OCI-LY3 (cell line): ENCODE data around the gene TPD52L2.

ENCODE experiments used
- H2AFZ ChIP-seq: fragments of 200-600, 300-600 bp; shearing (Covaris generic); 2 replicates; pipeline ENCODE4 v1.6.0; 2014; ENCODE audit warnings: antibody characterized with exemption, low read depth, low read length
- H3K27ac ChIP-seq: fragments of 200-600, 300-600 bp; sonication (generic); 2 replicates; pipeline ENCODE4 v1.5.1; 2014; ENCODE audit warnings: mild to moderate bottlenecking, low read length, moderate library complexity, mixed read lengths
- H3K27me3 ChIP-seq: fragments of 200-600, 300-600 bp; sonication (generic); 2 replicates; pipeline ENCODE4 v1.6.1; 2014; ENCODE audit warnings: low read depth, low read length, mixed read lengths
- H3K36me3 ChIP-seq: fragments of 200-600, 300-600 bp; sonication (generic); replicated peaks from 2 replicates; pipeline ENCODE3; 2014; ENCODE audit warnings: low read depth, low read length, mixed read lengths
- H3K4me1 ChIP-seq: fragments of 300-600, 200-600 bp; sonication (generic); 2 replicates; pipeline ENCODE4 v1.6.1; 2014; ENCODE audit warnings: low read length, mixed read lengths
- H3K4me2 ChIP-seq: fragments of 200-600, 300-600 bp; sonication (generic); 2 replicates; pipeline ENCODE4 v1.6.1; 2014; ENCODE audit warnings: low read length, mixed read lengths
- H3K4me3 ChIP-seq: fragments of 300-600, 200-600 bp; sonication (generic); 2 replicates; pipeline ENCODE4 v1.5.1; 2014; ENCODE audit warnings: antibody characterized with exemption, mild to moderate bottlenecking, low read length, moderate library complexity
- H3K79me2 ChIP-seq: fragments of 300-600, 200-600 bp; shearing (Covaris generic); 2 replicates; pipeline ENCODE4 v1.6.1; 2014; ENCODE audit warnings: mild to moderate bottlenecking, low read length, mixed read lengths
- H3K9ac ChIP-seq: fragments of 300-600, 200-600 bp; shearing (Covaris generic); 2 replicates; pipeline ENCODE4 v1.6.0; 2014; ENCODE audit warnings: mild to moderate bottlenecking, low read length, moderate library complexity
- H3K9me3 ChIP-seq: fragments of 200-600, 300-600 bp; shearing (Covaris generic); 2 replicates; pipeline ENCODE4 v1.6.1; 2014; ENCODE audit warnings: low read length, mixed read lengths; ENCODE audit not compliant: insufficient read depth
- H4K20me1 ChIP-seq: fragments of 200-600, 300-600 bp; sonication (generic); 2 replicates; pipeline ENCODE4 v1.6.1; 2016; ENCODE audit warnings: low read length, mixed read lengths; ENCODE audit not compliant: insufficient read depth
- EZH2phosphoT487 ChIP-seq: fragments of 200-600 bp; shearing (Covaris generic); IDR thresholded peaks from 2 replicates; pipeline ENCODE4 v1.6.1; 2018; ENCODE audit warnings: antibody characterized with exemption, mixed run types, low read depth
- TF ChIP-seq, protein P1 (sequence below): fragments of 200-600, 300-600 bp; sonication (generic); IDR thresholded peaks from 2 replicates; pipeline ENCODE4 v1.5.1; 2014; ENCODE audit warnings: antibody characterized with exemption, low read length, low read depth

The TPD52L2 gene

DNA sequence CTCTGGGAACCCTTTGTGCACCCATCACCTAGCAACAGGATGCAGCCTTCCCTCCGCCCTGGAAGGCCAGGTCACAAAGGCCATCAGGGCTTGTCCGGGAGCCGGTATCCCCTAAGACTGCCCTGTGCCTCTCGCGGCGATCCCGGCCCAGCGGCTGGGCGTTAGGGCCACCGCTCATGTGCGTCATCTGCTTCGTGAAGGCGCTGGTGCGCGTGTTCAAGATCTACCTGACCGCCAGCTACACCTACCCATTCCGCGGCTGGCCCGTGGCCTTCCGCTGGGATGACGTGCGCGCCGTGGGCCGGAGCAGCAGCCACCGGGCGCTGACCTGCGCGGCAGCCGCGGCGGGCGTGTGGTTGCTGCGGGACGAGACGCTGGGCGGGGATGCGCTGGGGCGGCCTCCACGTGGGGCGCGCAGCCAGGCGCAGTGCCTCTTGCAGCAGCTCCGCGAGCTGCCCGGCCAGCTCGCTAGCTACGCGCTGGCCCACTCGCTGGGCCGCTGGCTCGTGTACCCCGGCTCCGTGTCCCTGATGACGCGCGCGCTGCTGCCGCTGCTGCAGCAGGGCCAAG lies 3.6 kb upstream of the TPD52L2 start, which contains the start of gene ABHD16B:
ABHD16B (plus strand) TSS at position 134 of the 570 bp plus-strand sequence; CDS start at position 177, 43 bp downstream.
- no peak for TF ChIP-seq EZH2phosphoT487
- TF ChIP-seq, protein P1, sequence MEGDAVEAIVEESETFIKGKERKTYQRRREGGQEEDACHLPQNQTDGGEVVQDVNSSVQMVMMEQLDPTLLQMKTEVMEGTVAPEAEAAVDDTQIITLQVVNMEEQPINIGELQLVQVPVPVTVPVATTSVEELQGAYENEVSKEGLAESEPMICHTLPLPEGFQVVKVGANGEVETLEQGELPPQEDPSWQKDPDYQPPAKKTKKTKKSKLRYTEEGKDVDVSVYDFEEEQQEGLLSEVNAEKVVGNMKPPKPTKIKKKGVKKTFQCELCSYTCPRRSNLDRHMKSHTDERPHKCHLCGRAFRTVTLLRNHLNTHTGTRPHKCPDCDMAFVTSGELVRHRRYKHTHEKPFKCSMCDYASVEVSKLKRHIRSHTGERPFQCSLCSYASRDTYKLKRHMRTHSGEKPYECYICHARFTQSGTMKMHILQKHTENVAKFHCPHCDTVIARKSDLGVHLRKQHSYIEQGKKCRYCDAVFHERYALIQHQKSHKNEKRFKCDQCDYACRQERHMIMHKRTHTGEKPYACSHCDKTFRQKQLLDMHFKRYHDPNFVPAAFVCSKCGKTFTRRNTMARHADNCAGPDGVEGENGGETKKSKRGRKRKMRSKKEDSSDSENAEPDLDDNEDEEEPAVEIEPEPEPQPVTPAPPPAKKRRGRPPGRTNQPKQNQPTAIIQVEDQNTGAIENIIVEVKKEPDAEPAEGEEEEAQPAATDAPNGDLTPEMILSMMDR = no peak
- no peak within 1 kb of the TSS for H3K27ac ChIP-seq
- H3K36me3 ChIP-seq = peaks cover 17% of the 10 kb centered on the region
- H3K4me1 ChIP-seq = peaks cover 15% of the 10 kb centered on the region
- H3K4me3 ChIP-seq = no peak within 1 kb of the TSS
- no peak within 1 kb of the TSS for H3K9ac ChIP-seq
- H4K20me1 ChIP-seq = no peaks in the 10 kb centered on the region
- H2AFZ ChIP-seq = no peak within 1 kb of the TSS
- peaks cover 12% of the 10 kb centered on the region for H3K27me3 ChIP-seq
- H3K9me3 ChIP-seq = no peaks in the 10 kb centered on the region
- H3K4me2 ChIP-seq = no peak within 1 kb of the TSS
- peaks cover 23% of the 10 kb centered on the region for H3K79me2 ChIP-seq

GRCh38 chr20:63861981-63862901 lies 2.8 kb upstream of the TPD52L2 start:
- TF ChIP-seq, protein P1 = no peak
- TF ChIP-seq EZH2phosphoT487 = no peak
- no peaks in the 10 kb centered on the region for H3K9me3 ChIP-seq
- H2AFZ ChIP-seq = no peak overlapping the region
- H3K27me3 ChIP-seq = peaks cover 12% of the 10 kb centered on the region
- no peak overlapping the region for H3K4me3 ChIP-seq
- peaks cover 15% of the 10 kb centered on the region for H3K4me1 ChIP-seq
- H3K9ac ChIP-seq = no peak overlapping the region
- peaks cover 30% of the 10 kb centered on the region for H3K79me2 ChIP-seq
- no peak overlapping the region for H3K27ac ChIP-seq
- H3K36me3 ChIP-seq = peaks cover 17% of the 10 kb centered on the region
- no peaks in the 10 kb centered on the region for H4K20me1 ChIP-seq
- no peak overlapping the region for H3K4me2 ChIP-seq

DNA sequence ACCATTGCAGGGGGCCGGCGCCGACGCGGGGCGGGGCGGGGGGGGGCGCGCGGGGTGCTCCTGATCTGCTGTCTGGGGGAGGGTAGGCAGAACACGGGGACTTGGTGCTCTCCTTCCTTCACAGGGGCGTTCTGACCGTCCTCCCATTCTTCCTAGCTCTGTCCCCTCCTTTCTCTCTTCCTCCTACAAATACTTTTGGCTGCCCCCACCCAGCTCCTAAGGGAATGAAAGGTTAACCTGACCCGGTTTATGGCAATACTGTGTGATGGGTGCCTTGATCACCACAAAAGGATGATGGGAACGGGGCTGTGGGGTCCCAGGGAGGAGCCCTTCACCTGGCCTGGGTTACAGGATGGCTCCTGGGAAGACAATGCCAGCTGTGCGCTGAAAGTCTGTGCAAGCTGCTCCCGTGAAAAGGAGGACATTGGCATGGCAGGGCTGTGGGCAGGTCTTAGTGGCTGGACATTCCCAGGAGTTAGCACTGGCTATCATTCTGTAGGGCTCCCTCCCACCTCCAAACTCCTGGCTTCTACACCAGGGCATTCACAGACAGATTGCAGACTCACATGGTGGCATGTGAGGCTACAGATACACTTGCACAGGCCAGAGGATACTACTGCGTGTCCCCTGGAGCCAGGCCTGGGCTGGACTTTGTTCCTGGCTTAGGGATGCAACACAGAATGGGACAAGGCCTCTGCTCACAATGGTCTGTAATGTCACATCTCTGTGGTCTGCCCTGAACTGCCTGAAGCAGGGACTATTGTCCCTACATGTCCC lies 1.9 kb upstream of the TPD52L2 start:
- H3K27ac ChIP-seq = peak overlapping the region; percentile 77

More for the DNA sequence above, 1.9 kb upstream of the TPD52L2 start:
- Histone ChIP-seq H3K9me3 (no peaks in the 10 kb centered on the region), H2AFZ (no peak overlapping the region), H3K4me2 (peak overlapping the region; percentile 92), H3K36me3 (peaks cover 18% of the 10 kb centered on the region), H3K27me3 (0 out of 2 replicates have a peak, but pooled peaks cover 2% of the 10 kb centered on the region), H3K4me1 (peaks cover 14% of the 10 kb centered on the region), H4K20me1 (no peaks in the 10 kb centered on the region), H3K9ac (peak overlapping the region; percentile 82), H3K79me2 (peaks cover 40% of the 10 kb centered on the region), H3K4me3 (peak overlapping the region; percentile 98)
- TF ChIP-seq, protein P1 = no peak
- TF ChIP-seq EZH2phosphoT487 = no peak
